A673 (cell line): ENCODE data around the gene CRNKL1. TPM values are rescaled to one million over a fixed set of nuclear protein-coding genes. Genes with fewer than 3 reads are reported as not detected.

Experiments
- BruUV-seq: library from RNA; stranded (reverse); fragments of 400-500 nt; replicated peaks from 2 replicates; lab custom pipeline; 2021; lab: Mats Ljungman, UMichigan
- CTCF ChIA-PET: fragments of 300-600 bp; sonication (Branson Sonifier 250); formaldehyde crosslinking; loops from one replicate; lab custom pipeline; 2022; ENCODE audit warnings: antibody characterized with exemption; lab: Charles Lee
- POLR2A ChIA-PET: fragments of 300-600 bp; sonication (Branson Sonifier 250); formaldehyde crosslinking; loops from one replicate; lab custom pipeline; 2022; ENCODE audit warnings: antibody characterized with exemption; ENCODE audit not compliant: low non-redundant PET; lab: Charles Lee
- DNase-seq: peaks from one replicate; pipeline ENCODE4 v3.0.0-alpha.2; 2015; ENCODE audit warnings: low spot score
- H3K27ac ChIP-seq: fragments of 200-600 bp; sonication (generic); 2 replicates; pipeline ENCODE4 v1.5.1; 2016; ENCODE audit warnings: mixed run types, low read depth, mild to moderate bottlenecking, mixed read lengths, antibody characterized with exemption, low read length; ENCODE audit not compliant: poor library complexity, severe bottlenecking
- H3K27me3 ChIP-seq: fragments of 200-600 bp; sonication (generic); replicated peaks from 2 replicates; pipeline ENCODE4 v1.6.1; 2017; ENCODE audit warnings: mixed run types, low read depth, mild to moderate bottlenecking, mixed read lengths, antibody characterized with exemption, low read length; ENCODE audit not compliant: insufficient read depth, poor library complexity
- H3K36me3 ChIP-seq: fragments of 200-600 bp; sonication (generic); 2 replicates; pipeline ENCODE4 v1.6.1; 2016; ENCODE audit warnings: mixed run types, mild to moderate bottlenecking, mixed read lengths, antibody characterized with exemption, low read length; ENCODE audit not compliant: insufficient read depth, poor library complexity, severe bottlenecking
- H3K4me1 ChIP-seq: fragments of 200-600 bp; sonication (generic); 2 replicates; pipeline ENCODE4 v1.6.1; 2017; ENCODE audit warnings: mixed run types, mild to moderate bottlenecking, mixed read lengths, antibody characterized with exemption, low read length; ENCODE audit not compliant: insufficient read depth, poor library complexity, severe bottlenecking
- H3K4me3 ChIP-seq: fragments of 200-600 bp; sonication (generic); 2 replicates; pipeline ENCODE4 v1.5.1; 2016; ENCODE audit warnings: low read depth, mixed run types, mild to moderate bottlenecking, mixed read lengths, low read length; ENCODE audit not compliant: poor library complexity, severe bottlenecking
- H3K9me3 ChIP-seq: fragments of 200-600 bp; sonication (generic); 2 replicates; pipeline ENCODE4 v1.6.1; 2016; ENCODE audit warnings: mixed run types, low read depth, mild to moderate bottlenecking, mixed read lengths, antibody characterized with exemption, low read length; ENCODE audit not compliant: poor library complexity, severe bottlenecking
- CTCF ChIP-seq: fragments of 300-800, 200-600 bp; sonication (generic); conservative IDR thresholded peaks from 2 replicates; pipeline ENCODE4 v1.5.1; 2017; ENCODE audit warnings: low read depth, mild to moderate bottlenecking, antibody characterized with exemption, low read length, moderate library complexity, mixed read lengths
- EZH2 ChIP-seq: fragments of 200-600 bp; sonication (generic); IDR thresholded peaks from 2 replicates; pipeline ENCODE4 v1.6.1; 2017; ENCODE audit warnings: borderline replicate concordance, low read depth, mild to moderate bottlenecking, mixed read lengths, antibody characterized with exemption, low read length; ENCODE audit not compliant: poor library complexity, severe bottlenecking
- intact Hi-C: fragments of 100-400 bp; cut with micrococcal nuclease; formaldehyde crosslinking; loops from one replicate; pipeline ENCODE4 v1.10.0; 2022; ENCODE audit not compliant: unreplicated experiment
- total RNA-seq: library from RNA; stranded (reverse); gene quantifications from 2 replicates; pipeline ENCODE4 v1.2.3, GENCODE V29; 2021

The CRNKL1 gene
- total RNA-seq, 1 experiment from 2014 or later: 25.1 TPM

GRCh38 chr20:20065361-20065760, 13.1 kb upstream of the CRNKL1 start:
- H3K27ac ChIP-seq: no peak overlapping the region
- no peaks in the 10 kb centered on the region for H3K9me3 ChIP-seq
- H3K27me3 ChIP-seq: peaks cover 43% of the 10 kb centered on the region
- H3K4me3 ChIP-seq: no peak overlapping the region
- TF ChIP-seq EZH2: no peak
- no peak for TF ChIP-seq CTCF
- no peaks in the 10 kb centered on the region for H3K4me1 ChIP-seq
- ChIA-PET CTCF (no interaction called here), POLR2A (no interaction called here)
- BruUV-seq: no TSS peak
- no peak for DNase-seq
- intact Hi-C loops: no loop called here
- no peaks in the 10 kb centered on the region for H3K36me3 ChIP-seq

DNA sequence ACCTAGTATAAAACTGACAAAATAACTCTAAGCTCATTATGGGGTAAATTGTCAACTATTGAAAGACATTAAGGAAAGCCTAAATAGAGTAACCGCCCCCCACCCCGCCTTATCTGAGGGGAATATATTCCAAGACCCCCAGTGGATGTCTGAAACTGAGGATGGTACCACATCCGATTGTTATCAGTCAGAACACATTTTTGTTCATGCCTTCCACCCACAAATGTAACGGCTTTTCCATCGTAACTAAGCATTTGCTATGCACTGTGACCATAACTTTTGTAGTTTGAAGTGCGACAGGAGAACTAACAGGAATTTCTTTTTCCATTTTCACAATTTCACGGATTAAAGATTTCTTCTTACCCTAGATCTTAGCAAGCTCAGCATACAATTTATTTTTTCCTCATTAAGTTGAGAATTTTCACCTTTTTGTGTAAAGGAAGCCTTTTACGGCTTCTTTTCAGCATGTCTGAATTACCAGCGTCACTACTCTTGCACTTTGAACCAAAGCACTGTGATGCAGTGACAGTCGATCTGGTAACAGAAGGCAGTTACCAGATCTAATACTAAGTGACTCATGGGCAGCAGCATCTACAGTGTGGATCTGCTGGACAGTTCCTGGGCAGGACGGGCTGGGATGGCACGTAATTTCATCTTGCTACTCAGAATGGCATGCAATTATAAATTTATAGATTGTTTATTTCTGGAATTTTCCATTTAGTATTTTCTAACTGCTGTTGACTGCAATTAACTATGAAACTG, 11.9 kb upstream of the CRNKL1 start:
- no peaks in the 10 kb centered on the region for H3K9me3 ChIP-seq
- ChIA-PET POLR2A (no interaction called here), CTCF (no interaction called here)
- BruUV-seq: no TSS peak
- no peak overlapping the region for H3K4me3 ChIP-seq
- intact Hi-C loops: no loop called here
- TF ChIP-seq CTCF: no peak
- peak; percentile 78 for TF ChIP-seq EZH2
- no peak overlapping the region for H3K27ac ChIP-seq
- H3K36me3 ChIP-seq: no peaks in the 10 kb centered on the region
- DNase-seq: no peak
- no peaks in the 10 kb centered on the region for H3K4me1 ChIP-seq
- peaks cover 47% of the 10 kb centered on the region for H3K27me3 ChIP-seq

DNA sequence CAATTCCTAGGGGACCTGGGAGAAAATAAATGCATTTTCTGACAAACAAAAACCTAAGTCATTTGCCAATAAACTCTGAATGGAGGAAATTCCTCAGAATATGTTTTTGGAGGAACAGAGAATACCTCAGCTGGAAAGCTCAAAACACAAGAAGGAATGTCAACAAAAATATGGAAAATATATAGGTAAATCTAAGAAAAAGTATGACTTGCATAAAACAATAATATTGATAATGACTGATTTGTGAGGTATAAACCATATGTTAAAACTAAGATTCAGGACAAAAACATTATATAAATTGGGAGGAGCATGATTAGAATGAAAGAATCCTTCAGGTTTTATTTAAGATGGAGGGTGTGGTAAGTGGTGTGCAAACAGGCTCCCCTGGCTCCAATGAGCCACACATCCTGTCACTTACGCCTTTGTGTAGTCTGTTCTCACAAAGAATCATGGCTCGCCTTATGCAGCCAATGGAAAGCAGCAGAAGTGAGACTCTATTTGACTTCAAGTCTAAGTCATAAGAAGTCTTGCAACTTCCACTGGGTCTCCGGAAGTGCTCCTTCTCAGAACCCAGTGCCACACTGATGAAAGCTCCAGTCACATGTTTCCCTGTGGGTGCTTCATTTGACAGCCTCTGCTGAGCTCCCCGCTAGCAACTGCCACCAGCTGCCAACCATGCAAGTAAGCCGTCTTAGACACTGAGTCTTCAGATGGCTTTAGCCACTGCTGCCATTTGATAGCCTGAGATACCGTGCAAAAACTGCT, 8.2 kb upstream of the CRNKL1 start:
- TF ChIP-seq EZH2 (no peak), CTCF (no peak)
- POLR2A ChIA-PET: no interaction called here
- no peak overlapping the region for H3K27ac ChIP-seq
- CTCF ChIA-PET: interaction anchor here (0.6 kb wide), 1 partner anchor 1602 kb away, joined by 3 read pairs; no protein-coding TSS in a partner anchor
- H3K36me3 ChIP-seq: no peaks in the 10 kb centered on the region
- H3K9me3 ChIP-seq: no peaks in the 10 kb centered on the region
- peaks cover 43% of the 10 kb centered on the region for H3K27me3 ChIP-seq
- intact Hi-C loops: no loop called here
- BruUV-seq: no TSS peak
- H3K4me3 ChIP-seq: no peak overlapping the region
- H3K4me1 ChIP-seq: no peaks in the 10 kb centered on the region
- no peak for DNase-seq
